SH-SY5Y (cell line): ENCODE data around the gene SYNE2.

Experiments
- GATA2 ChIP-seq: IDR thresholded peaks from 2 replicates; pipeline ENCODE4 v1.6.1; 2011; ENCODE audit warnings: mild to moderate bottlenecking, low read depth, low read length
- GATA3 ChIP-seq: IDR thresholded peaks from 2 replicates; pipeline ENCODE4 v1.6.1; 2011; ENCODE audit warnings: low read depth, mild to moderate bottlenecking, low read length, moderate library complexity

DNA sequence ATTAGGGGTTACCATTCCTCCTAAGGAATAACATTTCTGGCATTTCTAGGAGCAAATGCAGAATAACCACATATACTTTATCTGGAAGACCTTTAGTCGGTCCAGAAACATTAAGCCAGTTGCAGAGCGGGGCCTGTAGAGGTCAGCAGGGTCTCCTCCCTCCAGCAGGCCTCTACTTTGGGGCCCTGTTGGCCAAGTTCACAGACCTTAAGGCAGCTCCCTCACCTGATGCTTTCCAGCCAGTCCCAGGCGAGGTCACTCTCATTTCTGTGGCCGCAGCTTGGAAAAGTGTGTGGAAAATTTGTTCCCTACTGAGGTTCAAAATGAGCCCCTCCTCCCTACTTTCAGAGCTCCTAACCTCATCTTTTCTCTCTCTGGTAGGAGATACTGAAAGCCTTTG, 367.3 kb downstream of the SYNE2 start:
- TF ChIP-seq GATA3, result no peak
- no peak for TF ChIP-seq GATA2
